Urothelium cell line (cell line): ENCODE measurements around the gene PRPF6.
"Not testable (repeated sequence)": the region's sequence is repeated elsewhere in the genome, so short reads cannot be mapped to it uniquely, and the experiment has no call there.

Source experiments
- DNase-seq: peaks from one replicate; pipeline ENCODE4 v3.0.0; 2011; ENCODE audit warnings: low spot score, mixed read lengths
- FAIRE-seq: peaks from 2 replicates; lab custom pipeline; 2011; peaks lifted over from hg19 to GRCh38; lab: Jason Lieb, UNC

The PRPF6 gene

DNA sequence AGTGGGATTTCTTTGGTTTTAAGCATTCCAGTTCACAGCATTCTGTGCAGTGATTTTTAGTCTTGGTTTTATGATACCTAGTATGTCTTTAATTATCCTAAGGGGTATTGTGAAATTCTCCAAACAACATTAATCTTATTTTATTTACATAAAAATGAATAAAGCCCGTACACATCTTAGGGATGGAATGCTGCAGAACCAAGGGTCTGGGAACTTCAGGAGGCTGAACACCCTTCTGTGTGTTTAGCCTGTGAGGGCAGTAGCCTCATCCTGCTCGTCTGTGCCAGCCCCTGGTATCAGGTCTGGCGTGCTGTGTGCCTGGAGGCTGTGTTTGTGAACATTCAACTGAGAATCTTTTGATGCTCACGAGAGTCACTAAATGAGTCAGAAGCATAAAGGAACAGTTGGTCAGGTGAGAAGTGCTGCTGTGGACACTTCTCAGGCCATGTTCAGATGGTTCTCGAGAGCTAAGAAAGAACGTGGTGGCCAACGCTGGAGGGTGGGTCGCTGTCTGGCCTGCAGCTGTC lies 29.8 kb downstream of the PRPF6 start:
- DNase-seq (no peak), FAIRE-seq (no peak)

DNA sequence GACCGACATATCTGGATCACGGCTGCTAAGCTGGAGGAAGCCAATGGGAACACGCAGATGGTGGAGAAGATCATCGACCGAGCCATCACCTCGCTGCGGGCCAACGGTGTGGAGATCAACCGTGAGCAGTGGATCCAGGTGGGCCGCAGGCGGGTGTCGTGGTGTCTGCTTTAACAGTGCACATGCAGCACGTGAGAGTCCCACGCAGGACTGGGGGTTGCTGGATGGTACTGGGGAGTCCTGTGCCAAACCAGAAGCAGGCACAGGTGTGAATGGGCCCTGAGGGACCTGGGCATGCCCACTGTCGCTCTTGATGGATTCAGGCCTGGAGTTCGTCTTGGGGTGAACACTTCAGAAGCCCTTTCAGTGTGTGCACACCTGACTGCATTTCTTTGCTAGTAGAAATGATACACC lies 30.4 kb downstream of the PRPF6 start:
- FAIRE-seq = no peak
- DNase-seq = no peak

DNA sequence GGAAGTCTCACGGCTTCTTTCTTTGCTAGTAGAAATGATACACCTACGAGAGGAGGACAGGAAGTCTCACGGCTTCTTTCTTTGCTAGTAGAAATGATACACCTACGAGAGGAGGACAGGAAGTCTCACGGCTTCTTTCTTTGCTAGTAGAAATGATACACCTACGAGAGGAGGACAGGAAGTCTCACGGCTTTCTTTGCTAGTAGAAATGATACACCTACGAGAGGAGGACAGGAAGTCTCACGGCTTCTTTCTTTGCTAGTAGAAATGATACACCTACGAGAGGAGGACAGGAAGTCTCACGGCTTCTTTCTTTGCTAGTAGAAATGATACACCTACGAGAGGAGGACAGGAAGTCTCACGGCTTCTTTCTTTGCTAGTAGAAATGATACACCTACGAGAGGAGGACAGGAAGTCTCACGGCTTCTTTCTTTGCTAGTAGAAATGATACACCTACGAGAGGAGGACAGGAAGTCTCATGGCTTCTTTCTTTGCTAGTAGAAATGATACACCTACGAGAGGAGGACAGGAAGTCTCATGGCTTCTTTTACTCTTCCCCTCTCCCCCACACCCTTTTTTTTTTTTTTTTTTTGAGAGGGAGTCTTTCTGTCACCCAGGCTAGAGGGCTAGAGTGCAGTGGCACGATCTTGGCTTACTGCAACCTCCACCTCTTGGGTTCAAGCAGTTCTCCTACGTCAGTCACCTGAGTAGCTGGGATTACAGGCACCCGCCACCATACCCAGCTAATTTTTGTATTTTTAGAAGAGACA lies 31.6 kb downstream of the PRPF6 start:
- not testable (repeated sequence) for FAIRE-seq, DNase-seq

DNA sequence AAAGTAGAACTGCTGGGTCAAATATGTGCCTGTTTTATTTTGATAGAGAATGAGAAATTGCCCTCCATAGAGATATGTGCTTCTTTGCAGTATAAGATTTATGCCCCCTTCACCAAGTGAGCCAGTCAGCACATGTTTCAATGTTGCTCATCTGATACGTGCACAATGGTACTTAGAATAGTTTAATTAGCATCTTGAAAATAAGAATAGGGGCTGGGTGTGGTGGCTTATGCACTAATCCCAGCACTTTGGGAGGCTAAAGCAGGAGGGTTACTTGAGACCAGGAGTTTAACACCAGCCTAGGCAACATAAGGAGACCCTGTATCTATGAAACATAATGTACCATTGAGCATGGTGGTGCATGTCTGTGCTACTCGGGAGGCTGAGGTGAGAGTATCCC lies 34.7 kb downstream of the PRPF6 start:
- no peak for FAIRE-seq
- no peak for DNase-seq

DNA sequence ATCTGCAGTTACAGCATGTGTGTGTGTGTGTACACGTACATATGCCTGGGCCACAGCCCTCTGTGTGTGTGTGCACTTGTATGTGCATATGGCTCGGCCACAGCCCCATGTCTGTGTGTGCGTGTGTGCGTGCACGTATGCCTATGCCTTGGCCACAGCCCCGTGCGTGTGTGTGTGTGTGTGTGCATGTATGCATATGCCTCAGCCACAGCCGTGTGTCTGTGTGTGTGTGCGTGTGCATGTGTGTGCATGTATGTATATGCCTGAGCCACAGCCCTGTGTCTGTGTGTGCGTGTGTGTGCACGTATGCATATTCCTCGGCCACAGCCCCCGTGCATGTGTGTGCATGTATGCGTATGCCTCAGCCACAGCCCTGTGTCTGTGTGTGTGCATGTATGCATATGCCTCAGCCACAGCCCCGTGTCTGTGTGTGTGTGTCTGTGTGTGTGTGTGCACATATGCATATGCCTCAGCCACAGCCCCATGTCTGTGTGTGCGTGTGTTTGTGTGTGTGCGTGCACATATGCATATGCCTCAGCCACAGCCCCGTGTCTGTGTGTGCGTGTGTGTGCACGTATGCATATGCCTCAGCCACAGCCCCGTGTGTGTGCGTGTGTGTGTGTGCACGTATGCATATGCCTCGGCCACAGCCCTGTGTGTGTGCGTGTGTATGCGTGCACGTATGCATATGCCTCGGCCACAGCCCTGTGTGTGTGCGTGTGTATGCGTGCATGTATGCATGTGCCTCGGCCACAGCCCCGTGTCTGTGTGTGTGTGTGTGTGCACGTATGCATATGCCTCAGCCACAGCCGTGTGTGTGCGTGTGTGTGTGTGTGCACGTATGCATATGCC lies 40.4 kb downstream of the PRPF6 start:
- FAIRE-seq = peak; percentile 63
- no peak for DNase-seq

DNA sequence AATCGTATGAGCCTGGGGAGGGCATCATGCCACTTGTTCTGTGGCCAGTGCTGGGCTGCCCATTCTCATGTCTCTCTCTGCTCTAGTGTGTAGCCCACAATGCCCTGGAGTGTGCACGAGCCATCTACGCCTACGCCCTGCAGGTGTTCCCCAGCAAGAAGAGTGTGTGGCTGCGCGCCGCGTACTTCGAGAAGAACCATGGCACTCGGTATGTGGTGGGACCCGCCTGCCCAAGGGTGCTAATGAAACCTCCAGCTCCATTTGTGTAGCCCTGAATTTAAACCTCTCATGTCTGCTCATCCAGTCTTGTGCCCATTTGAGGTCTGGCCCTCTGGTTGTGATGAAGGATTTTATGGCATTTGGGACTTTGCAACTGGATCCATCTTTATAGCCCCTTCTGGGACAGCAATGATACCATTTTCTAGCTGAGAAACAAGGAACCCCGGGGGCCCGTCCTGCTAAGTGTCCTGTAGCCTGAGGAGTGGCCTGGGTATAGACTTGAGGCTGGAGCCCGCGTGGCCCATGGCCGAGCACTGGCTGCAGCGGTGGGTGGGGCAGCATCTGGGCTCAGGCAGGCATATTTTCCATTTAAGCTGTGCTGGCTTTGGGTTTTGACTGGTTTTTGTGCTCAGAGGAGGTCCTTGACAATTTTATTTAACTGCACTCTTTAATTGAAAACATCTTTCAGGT lies 41.9 kb downstream of the PRPF6 start:
- FAIRE-seq (no peak), DNase-seq (no peak)

DNA sequence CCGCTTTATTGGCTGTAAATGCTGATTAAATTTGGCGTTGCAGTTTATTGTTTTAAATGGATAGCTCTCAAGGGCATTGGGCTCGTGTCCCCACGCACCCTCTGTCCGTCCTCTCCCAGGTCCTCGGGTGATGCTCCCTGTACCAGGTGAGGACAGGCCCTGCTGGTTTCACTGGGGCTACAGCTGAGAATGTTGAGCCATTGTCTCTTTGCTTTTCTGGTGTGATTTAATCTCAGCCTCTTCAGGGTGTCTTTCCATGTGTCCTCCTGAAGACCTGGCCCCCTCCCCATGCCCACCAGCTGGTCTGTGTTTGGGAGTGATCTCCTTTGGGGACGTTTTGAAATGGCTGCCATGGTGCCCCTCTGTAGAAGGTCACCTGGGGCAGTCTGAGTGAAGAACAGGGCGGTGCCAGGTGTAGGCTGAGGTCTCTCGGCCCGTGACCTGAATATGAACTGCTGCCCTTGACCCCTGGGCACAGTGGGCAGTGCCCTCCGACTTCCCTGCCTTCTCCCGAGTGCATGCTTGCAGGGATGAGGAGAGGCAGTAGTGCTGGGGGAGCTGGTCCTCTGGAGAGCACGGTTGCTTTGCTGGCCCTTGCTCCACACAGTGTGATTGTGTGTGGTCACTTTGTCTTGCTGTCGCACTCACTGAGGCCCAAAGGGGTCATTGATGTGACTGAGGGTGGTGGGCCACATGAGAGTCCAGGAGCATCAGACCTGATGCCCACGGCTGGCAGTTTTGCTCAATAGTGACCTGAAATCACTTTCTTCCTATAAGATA lies 42.6 kb downstream of the PRPF6 start:
- FAIRE-seq (no peak), DNase-seq (no peak)

DNA sequence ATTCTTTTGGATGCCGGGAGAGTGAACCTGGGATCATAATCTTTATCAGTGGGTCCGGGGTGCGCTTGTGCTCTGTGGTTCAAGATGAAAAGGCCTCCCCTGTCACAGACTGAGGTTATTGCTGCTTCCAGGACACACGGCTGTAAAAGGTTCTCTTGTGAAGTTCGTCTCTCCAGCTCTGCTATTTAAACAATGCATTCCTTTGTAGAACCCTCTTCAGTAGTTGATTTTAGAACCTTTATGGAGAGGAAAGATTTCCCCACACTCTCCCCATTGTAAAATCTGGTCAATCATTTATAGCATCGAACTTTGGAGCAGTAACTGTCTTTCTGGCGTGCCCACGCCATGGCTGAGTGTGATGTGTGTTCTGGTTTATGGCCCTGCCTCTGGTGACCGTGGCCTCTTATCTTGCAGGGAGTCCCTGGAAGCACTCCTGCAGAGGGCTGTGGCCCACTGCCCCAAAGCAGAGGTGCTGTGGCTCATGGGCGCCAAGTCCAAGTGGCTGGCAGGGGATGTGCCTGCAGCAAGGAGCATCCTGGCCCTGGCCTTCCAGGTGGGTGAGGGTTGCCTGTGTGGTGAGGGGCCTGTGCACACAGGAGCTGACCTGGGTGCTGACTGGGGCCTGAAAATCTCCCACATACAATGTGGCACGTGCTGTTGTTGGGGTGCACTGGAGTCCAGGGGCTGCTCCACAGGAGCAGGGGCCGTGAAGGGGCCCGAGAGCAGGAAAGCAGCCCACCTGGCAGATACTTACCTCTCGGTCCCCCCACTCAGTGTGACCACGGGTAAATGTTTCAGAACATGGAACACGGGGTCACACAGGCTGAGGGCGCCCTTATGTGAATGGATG lies 43.4 kb downstream of the PRPF6 start:
- FAIRE-seq (no peak), DNase-seq (no peak)

DNA sequence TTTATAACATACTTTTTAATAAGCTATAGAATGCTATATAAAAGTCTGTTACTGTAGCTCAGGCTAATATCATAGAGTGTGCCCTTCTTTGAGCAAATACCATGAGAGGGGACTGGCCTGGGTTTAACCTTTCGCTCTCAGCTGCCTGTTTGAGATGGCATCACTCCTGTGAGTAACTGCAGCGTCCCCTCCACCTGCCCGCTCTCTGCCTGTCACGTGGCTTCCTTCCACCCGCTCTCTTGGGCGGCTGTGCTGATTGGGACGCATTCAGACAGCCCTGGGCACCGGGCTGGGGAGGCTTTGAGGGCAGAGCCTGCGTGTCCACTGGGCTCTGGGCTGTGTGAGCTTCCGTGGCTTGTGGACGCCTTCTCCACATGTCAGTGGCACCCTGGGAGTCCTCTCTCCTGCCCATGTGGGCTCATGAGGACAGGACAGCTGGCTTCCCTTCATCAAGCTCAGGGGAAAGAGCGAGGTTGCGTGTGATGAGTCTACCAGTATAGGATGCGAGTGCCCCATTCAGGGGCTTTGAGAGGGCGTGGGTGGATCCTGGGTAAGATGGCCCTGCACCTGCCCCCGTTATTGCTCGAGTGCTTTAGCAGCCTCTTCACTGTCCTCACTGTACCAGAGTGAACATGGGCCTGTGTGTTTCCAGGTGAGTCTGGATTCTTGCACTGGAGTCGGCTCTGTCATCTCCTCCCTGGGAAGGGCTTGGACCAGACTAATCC lies 44.3 kb downstream of the PRPF6 start:
- no peak for FAIRE-seq
- no peak for DNase-seq

DNA sequence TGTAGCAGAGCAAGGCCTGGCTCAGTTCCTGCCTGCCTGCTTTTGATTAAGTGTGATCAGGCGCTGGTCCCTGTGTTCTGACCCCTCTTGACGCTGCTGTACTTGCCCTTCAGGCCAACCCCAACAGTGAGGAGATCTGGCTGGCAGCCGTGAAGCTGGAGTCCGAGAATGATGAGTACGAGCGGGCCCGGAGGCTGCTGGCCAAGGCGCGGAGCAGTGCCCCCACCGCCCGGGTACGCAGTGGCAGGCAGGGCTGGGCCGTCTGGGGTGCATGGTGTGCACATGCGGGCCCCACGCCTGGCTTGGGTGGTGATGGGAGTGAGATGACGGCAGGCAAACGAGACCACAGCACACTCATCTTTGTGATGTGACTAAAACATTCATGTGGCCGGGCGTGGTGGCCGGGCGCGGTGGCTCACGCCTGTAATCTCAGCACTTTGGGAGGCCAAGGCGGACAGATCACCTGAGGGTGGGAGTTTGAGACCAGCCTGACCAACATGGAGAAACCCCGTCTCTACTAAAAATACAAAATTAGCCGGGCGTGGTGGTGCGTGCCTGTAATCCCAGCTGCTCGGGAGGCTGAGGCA lies 45.0 kb downstream of the PRPF6 start:
- no peak for FAIRE-seq
- DNase-seq = no peak

DNA sequence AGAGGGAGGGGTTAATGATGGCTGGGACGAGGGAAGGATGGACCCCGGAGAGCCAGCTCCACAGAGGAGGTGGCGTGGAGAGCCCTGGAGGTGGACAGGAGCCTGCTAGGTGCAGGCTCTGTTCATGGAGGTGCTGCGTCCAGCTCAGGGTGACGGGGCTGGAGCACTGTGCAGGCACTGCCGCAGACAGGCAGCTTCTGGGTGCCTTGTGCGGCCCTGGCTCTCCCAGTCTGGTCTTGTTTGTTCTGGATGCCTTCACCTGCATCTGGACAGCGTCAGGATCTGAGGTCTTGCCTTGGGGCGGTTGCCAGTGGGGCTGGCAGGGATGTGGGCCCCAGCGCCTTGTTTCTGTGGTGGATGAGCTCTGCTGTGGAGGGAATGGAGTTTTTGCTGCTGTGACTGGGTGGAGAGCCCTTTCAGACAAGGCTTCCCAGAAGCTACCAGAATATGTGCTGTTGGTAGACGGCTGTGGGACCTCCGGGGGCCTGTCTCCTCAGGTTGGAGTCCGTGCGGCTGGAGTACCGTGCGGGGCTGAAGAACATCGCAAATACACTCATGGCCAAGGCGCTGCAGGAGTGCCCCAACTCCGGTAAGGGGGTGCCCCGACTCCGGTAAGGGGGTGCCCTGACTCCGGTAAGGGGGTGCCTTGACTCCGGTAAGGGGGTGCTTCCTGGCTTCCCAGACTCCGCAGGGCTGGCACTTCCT lies 47.2 kb downstream of the PRPF6 start:
- FAIRE-seq = no peak
- no peak for DNase-seq

DNA sequence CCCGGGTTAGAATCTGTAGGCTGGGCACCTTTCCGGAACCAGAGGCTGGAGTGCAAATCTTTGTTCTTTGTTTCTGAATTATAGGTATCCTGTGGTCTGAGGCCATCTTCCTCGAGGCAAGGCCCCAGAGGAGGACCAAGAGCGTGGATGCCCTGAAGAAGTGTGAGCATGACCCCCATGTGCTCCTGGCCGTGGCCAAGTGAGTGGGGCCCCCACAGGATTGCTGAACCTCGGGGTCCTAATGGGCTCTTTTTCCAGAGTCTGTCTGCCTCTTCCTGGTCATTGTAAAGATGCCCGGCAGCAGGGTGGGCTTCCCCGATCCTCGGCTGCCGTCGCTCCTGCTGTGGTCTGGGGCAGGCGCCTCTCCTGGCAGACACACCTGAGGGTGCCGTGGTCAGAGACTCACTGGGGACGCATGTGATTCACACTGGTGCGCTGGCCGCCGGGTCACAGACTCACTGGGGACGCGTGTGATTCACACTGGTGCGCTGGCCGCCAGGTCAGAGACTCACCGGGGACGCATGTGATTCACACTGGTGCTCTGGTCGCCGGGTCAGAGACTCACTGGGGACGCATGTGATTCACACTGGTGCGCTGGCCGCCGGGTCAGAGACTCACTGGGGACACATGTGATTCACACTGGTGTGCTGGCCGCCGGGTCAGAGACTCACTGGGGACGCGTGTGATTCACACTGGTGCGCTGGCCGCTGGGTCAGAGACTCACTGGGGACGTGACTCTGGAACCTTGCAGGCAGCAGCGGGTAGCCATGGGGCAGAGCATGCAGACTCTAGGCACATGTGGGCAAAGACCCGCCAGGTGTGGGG lies 48.6 kb downstream of the PRPF6 start:
- no peak for DNase-seq
- no peak for FAIRE-seq

DNA sequence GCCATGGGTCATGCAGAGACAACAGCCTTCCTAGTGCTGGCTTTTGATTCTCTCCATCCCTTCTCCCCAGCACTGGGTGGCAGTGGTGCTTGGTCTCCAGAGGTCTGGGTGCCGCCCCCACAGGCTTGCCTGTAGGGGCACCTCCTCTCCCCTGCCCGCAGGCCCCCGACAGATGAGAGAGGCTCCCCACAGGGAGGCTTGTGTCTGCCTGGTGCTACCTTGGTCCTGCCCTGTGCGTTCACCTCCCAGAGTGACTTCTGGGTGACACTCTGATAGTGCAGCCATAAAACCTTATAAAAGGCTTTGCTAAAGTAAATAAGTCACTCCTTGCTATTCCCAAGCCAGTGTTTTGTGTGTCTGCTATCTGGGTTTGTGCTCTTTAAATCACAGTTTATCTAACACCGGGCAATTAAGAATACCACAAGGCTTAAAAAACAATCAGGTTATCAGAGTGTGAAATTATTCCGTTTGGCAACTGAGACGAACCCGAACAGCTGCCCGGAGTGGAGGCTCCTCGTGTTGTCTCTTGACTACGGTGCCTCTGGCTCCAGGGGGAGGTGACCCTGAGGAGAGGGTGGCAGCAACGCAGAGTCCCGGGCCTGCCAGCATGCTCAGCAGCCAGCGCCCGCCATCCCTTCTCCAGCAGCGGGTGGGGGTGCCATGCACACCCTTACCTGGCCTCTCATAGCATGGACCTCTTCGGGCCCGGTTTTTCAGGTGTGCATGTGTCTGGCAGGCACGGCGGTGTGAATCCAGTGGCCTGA lies 49.6 kb downstream of the PRPF6 start:
- DNase-seq = no peak
- no peak for FAIRE-seq

DNA sequence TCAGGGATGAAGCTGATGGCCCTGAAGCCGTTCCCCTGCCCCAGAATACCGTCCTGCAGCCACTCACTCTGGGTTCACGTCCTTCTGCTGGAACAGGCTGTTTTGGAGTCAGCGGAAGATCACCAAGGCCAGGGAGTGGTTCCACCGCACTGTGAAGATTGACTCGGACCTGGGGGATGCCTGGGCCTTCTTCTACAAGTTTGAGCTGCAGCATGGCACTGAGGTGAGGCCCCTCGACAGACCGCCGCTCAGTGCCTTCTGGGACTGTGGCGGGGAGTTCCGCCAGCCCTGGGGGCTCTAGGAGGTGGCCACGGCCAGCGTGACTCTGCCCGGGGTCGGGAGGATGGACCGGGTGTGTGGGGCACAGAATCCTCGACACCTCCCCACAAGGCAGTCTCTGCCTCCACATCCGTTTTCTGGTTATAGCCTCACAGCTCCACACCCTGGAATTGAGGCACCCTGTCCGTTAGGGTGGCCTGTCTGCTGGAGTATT lies 50.9 kb downstream of the PRPF6 start:
- FAIRE-seq (no peak), DNase-seq (no peak)

DNA sequence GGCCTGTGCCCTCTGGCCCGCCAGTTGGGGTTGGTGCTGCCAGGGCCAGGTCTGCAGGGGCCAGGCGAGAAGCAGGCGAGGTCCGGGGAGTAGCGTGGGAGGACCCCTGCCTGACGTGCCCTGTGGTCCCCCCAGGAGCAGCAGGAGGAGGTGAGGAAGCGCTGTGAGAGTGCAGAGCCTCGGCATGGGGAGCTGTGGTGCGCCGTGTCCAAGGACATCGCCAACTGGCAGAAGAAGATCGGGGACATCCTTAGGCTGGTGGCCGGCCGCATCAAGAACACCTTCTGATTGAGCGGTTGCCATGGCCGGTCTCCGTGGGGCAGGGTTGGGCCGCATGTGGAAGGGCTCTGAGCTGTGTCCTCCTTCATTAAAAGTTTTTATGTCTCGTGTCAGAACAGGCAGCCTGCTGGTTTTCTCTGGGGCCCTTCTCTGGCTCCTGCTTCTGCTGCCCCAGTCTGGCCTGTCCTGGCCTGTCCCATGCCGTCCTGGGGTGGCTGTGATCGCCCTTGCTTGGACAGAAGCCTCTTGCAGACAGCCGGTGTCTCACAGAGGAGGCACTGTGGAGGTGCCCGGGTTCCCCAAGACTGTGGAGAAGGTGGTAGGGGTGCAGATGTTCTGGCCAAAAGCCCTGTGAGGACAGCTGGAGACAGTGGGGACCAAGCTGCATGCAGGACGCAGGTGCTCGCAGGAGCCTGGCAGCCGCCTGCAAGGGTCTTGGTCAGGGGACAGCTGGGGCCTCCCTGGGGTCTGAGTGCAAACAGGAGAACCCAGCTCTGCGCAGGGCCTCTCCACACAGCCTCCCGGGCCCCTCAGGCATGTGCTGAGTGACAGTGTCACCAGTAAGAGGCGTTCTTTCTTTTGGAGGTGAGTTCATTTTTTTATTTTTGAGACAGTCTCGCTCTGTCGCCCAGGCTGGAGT lies 52.0 kb downstream of the PRPF6 start:
- FAIRE-seq (no peak), DNase-seq (no peak)
